ENCODE data around the gene MUC20. TPM values are rescaled to one million over a fixed set of nuclear protein-coding genes. Genes with fewer than 3 reads are reported as not detected.
"Not testable (repeated sequence)": the region's sequence is repeated elsewhere in the genome, so short reads cannot be mapped to it uniquely, and the experiment has no call there.

Gene MUC20, protein sequence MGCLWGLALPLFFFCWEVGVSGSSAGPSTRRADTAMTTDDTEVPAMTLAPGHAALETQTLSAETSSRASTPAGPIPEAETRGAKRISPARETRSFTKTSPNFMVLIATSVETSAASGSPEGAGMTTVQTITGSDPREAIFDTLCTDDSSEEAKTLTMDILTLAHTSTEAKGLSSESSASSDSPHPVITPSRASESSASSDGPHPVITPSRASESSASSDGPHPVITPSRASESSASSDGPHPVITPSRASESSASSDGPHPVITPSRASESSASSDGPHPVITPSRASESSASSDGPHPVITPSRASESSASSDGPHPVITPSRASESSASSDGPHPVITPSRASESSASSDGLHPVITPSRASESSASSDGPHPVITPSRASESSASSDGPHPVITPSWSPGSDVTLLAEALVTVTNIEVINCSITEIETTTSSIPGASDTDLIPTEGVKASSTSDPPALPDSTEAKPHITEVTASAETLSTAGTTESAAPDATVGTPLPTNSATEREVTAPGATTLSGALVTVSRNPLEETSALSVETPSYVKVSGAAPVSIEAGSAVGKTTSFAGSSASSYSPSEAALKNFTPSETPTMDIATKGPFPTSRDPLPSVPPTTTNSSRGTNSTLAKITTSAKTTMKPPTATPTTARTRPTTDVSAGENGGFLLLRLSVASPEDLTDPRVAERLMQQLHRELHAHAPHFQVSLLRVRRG
- total RNA-seq (2014; rRNA removed; shearing (Covaris generic)): not detected in 2 replicates
- polyA plus RNA-seq (2016; fragmentation: Nextera tagmentation; extraction: Ambion mirVana): not detected in 2 replicates

DNA sequence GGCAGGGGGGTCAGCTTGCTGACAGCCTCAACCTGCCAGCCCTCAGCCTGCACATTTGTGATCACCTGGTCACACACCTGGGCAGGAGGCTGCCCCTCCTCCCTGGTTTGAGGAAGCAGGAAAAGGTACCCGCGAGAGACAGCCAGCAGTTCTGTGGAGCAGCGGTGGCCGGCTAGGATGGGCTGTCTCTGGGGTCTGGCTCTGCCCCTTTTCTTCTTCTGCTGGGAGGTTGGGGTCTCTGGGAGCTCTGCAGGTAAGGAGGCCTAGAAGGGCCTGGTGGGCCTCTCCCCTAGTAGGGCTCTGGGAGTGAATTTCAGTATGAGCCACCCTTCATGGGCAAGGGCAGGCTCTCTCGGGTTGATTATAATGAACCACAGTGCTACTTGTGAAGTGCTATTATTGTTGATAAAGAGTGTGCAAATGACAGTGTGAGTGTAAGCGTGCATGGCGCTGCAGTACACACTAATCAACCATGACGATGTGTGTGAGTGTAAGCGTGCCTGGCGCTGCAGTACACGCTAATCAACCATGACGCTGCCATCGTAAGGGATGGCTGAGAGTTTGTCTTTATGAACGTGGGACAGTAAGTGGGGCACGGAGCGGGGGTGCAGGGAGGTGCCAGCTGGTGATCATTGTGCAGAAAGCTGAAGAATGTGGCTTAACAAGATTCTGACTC, at the start of gene MUC20:
Gene MUC20, plus strand, starts transcription at position 148 of the 676 bp plus-strand sequence. Its CDS starts 30 bp downstream, at position 178.
- DNase-seq; H3K9me2 ChIP-seq (ENCODE audit: insufficient read depth); H3K9ac ChIP-seq; H3K27ac ChIP-seq; H3K9me3 ChIP-seq (ENCODE audit: low read depth); H3K4me2 ChIP-seq (ENCODE audit: unreplicated experiment); H3K4me3 ChIP-seq; H4K20me1 ChIP-seq (ENCODE audit: insufficient read depth); H3K79me2 ChIP-seq (ENCODE audit: insufficient read depth); H3K4me1 ChIP-seq (ENCODE audit: insufficient read depth); H3K27me3 ChIP-seq (replicated peaks; ENCODE audit: insufficient read depth); H2AFZ ChIP-seq; H3F3A ChIP-seq (ENCODE audit: insufficient read depth); in situ Hi-C loops (cut with MboI); H3K36me3 ChIP-seq (ENCODE audit: low read depth): not testable (repeated sequence)
- WGBS, 2 experiments (ENCODE audit: low coverage in 1 of 2, low lambda C conversion rate in 2 of 2, missing lambda C conversion rate in 2 of 2): 63 to 75% methylated on average over 8 to 11 of the region's 16 CpGs

DNA sequence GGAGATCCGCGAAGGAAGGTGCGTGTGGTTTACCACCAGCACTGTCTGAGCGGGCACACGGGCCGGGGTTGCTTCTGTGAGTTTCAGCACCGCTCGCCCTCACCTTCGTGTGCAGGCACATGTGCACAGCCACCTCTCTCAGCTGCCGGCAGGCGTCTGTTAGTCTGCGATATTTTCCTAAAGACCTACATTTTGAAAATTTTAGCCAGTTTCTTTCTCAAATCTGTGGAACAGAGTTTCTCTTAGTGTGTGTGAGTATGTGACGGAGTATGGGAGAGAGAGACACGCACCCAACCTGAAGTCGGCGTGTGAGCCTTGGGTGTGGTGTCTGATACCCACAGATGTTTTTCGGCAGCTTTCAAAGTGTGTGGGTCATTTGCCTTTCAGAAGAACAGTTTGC, 49.5 kb upstream of the MUC20 start:
- H4K20me1 ChIP-seq (ENCODE audit: insufficient read depth); H3K4me1 ChIP-seq (ENCODE audit: insufficient read depth); H3K79me2 ChIP-seq (ENCODE audit: insufficient read depth); H2AFZ ChIP-seq; H3K9me2 ChIP-seq (ENCODE audit: insufficient read depth); H3F3A ChIP-seq (ENCODE audit: insufficient read depth); H3K4me3 ChIP-seq; H3K27ac ChIP-seq; H3K9ac ChIP-seq; H3K4me2 ChIP-seq (ENCODE audit: unreplicated experiment); in situ Hi-C loops (cut with MboI); H3K36me3 ChIP-seq (ENCODE audit: low read depth); H3K9me3 ChIP-seq (ENCODE audit: low read depth); DNase-seq; H3K27me3 ChIP-seq (replicated peaks; ENCODE audit: insufficient read depth): not testable (repeated sequence)
- 89 to 98% methylated on average over 13 to 14 of the region's 17 CpGs for WGBS, 2 experiments (ENCODE audit: low coverage in 1 of 2, low lambda C conversion rate in 2 of 2, missing lambda C conversion rate in 2 of 2)

DNA sequence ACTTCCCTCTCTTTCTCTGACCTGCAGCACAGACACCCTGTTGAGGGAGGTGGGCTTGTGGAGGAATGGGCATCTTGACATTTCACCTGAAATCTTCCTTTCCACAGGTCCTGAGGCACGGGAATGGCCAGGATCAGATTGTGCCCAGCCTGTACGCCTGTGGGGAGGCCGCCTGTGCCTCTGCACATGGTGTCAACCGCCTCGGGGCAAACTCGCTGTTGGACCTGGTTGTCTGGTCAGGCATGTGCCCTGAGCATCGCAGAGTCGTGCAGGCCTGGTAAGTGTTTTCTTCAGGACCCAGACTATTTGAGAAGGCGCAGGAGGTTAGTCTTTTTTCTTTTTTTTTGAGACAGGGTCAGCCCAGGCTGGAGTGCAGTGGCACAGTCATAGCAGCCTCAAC, 47.1 kb upstream of the MUC20 start:
- DNase-seq; H3K9me3 ChIP-seq (ENCODE audit: low read depth); in situ Hi-C loops (cut with MboI); H3K4me1 ChIP-seq (ENCODE audit: insufficient read depth); H4K20me1 ChIP-seq (ENCODE audit: insufficient read depth); H3K79me2 ChIP-seq (ENCODE audit: insufficient read depth); H3K27me3 ChIP-seq (replicated peaks; ENCODE audit: insufficient read depth); H3K27ac ChIP-seq; H3K4me3 ChIP-seq; H2AFZ ChIP-seq; H3F3A ChIP-seq (ENCODE audit: insufficient read depth); H3K9ac ChIP-seq; H3K4me2 ChIP-seq (ENCODE audit: unreplicated experiment); H3K9me2 ChIP-seq (ENCODE audit: insufficient read depth); H3K36me3 ChIP-seq (ENCODE audit: low read depth): not testable (repeated sequence)
- 100% methylated on average over 1 of the region's 9 CpGs for WGBS, 2 experiments (ENCODE audit: low coverage in 1 of 2, low lambda C conversion rate in 2 of 2, missing lambda C conversion rate in 2 of 2)

DNA sequence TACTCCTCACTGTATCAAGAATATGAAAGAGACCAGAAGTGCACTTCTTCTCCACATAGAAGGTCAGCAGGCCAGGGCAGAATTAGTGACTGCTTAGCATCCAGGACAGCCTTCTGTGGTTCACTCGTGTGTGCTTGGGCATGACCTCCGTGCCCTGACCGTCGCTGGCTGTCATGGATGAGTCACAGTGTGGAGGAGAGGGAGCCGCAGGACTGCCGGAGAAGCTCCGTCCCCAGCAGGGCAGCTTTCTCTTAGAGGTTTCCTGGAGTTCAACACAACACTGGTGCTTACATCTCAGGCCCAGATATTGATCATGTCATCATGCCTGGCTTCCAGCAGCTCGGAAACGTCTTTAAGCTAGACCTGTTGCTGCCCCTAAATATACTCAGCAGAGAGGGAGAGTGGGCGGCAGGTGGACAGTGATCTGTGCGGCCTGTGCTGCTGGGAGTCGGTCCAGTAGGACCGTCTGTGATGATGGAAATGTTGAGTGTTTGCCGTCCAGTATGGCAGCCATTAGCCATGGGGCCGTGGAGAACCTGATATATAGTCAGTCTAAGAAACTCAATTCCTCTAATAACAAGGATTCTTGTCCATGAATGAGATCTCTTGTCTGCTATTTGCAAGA, 42.3 kb upstream of the MUC20 start:
- H3K27me3 ChIP-seq (replicated peaks; ENCODE audit: insufficient read depth); H3K4me1 ChIP-seq (ENCODE audit: insufficient read depth); H3K79me2 ChIP-seq (ENCODE audit: insufficient read depth); H3K4me2 ChIP-seq (ENCODE audit: unreplicated experiment); H3K4me3 ChIP-seq; H3F3A ChIP-seq (ENCODE audit: insufficient read depth); H3K27ac ChIP-seq; DNase-seq; H3K9ac ChIP-seq; H3K9me2 ChIP-seq (ENCODE audit: insufficient read depth); H2AFZ ChIP-seq; in situ Hi-C loops (cut with MboI); H3K36me3 ChIP-seq (ENCODE audit: low read depth); H3K9me3 ChIP-seq (ENCODE audit: low read depth); H4K20me1 ChIP-seq (ENCODE audit: insufficient read depth): not testable (repeated sequence)
- 90 to 92% methylated on average over 7 to 13 of the region's 15 CpGs for WGBS, 2 experiments (ENCODE audit: low coverage in 1 of 2, low lambda C conversion rate in 2 of 2, missing lambda C conversion rate in 2 of 2)

DNA sequence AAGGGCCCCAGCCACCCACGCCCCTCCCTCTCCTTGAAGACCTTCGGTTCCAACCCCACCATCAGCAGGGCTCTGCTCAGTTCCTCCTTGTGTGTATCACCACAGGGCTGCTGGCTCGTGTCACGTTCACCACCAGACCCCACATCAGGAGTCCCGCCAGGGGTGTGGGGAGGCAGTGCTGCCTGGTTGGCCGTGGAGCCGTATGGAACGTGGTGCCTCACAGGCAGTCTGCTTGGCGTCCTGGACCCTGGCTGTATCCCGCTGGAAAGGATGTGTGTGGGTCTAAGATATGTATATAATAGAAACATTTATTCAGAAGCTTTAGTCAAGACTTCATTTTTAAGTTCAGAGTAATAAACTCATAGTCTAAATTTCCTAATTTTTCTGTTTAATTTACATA, 40.1 kb upstream of the MUC20 start:
- in situ Hi-C loops (cut with MboI); H3F3A ChIP-seq (ENCODE audit: insufficient read depth); H3K4me2 ChIP-seq (ENCODE audit: unreplicated experiment); H3K9ac ChIP-seq; H4K20me1 ChIP-seq (ENCODE audit: insufficient read depth); DNase-seq; H3K36me3 ChIP-seq (ENCODE audit: low read depth); H3K79me2 ChIP-seq (ENCODE audit: insufficient read depth); H3K27ac ChIP-seq; H3K4me3 ChIP-seq; H3K4me1 ChIP-seq (ENCODE audit: insufficient read depth); H3K27me3 ChIP-seq (replicated peaks; ENCODE audit: insufficient read depth); H2AFZ ChIP-seq; H3K9me3 ChIP-seq (ENCODE audit: low read depth); H3K9me2 ChIP-seq (ENCODE audit: insufficient read depth): not testable (repeated sequence)
- 74 to 90% methylated on average over 6 to 9 of the region's 10 CpGs for whole genome bisulfite sequencing, 2 experiments (ENCODE audit: low coverage in 1 of 2, low lambda C conversion rate in 2 of 2, missing lambda C conversion rate in 2 of 2)

DNA sequence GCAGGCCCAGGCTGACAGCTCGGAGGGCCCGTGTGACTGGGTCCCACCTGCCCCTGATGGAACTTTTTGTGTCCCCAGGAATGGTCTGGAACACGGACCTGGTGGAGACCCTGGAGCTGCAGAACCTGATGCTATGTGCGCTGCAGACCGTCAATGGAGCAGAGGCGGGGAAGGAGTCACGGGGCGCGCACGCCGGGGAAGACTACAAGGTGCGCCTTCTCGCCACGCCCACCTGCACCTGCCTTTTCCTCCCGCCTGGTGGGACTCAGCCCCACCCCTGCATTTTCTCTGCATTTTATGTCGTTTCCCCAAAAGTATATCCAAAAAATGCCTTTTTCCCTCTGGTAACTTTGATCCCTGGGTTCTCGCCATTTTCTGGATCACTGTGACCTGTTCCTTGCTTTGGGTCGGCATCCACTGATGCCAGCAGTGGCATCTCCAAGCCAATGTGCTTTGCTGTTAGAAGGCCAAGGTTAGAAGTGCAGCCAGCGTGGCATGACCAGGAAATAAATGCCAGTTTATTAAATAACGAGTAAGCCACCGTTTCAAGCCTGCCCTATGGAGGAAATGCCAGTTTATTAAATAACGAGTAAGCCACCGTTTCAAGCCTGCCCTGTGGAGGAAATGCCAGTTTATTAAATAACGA, 39.2 kb upstream of the MUC20 start:
- in situ Hi-C loops (cut with MboI); H3F3A ChIP-seq (ENCODE audit: insufficient read depth); H3K9me2 ChIP-seq (ENCODE audit: insufficient read depth); H3K36me3 ChIP-seq (ENCODE audit: low read depth); H3K9ac ChIP-seq; H3K4me3 ChIP-seq; H4K20me1 ChIP-seq (ENCODE audit: insufficient read depth); H3K27me3 ChIP-seq (replicated peaks; ENCODE audit: insufficient read depth); H3K4me1 ChIP-seq (ENCODE audit: insufficient read depth); H3K27ac ChIP-seq; H3K79me2 ChIP-seq (ENCODE audit: insufficient read depth); DNase-seq; H2AFZ ChIP-seq; H3K4me2 ChIP-seq (ENCODE audit: unreplicated experiment); H3K9me3 ChIP-seq (ENCODE audit: low read depth): not testable (repeated sequence)
- WGBS, 2 experiments (ENCODE audit: low coverage in 1 of 2, low lambda C conversion rate in 2 of 2, missing lambda C conversion rate in 2 of 2): 54% methylated on average over 5 of the region's 24 CpGs; no CpG with 5 or more reads in 1 of the 2 experiments
